Neutrophil (primary cell): Measurements from ENCODE around the gene ZNF664.

Experiments
- H3K27ac ChIP-seq: fragments of 200-600 bp; sonication (generic); 2 replicates; pipeline ENCODE4 v1.5.1; 2016; ENCODE audit warnings: mild to moderate bottlenecking, moderate library complexity
- H3K27me3 ChIP-seq: fragments of 200-600 bp; sonication (generic); 2 replicates; pipeline ENCODE4 v1.6.0; 2016; ENCODE audit warnings: mild to moderate bottlenecking
- H3K36me3 ChIP-seq: fragments of 200-600 bp; sonication (generic); 2 replicates; pipeline ENCODE4 v1.5.1; 2017
- H3K4me1 ChIP-seq, 2 experiments: fragments of 200-600 bp in 1 of 2; sonication (generic) in 1 of 2; 1 replicate in 1 of 2; 2 replicates in 1 of 2; pipeline versions ENCODE4 v1.5.1 to v1.6.1; 2013 to 2016; ENCODE audit warnings: low read depth in 1 of 2, low read length in 1 of 2, mild to moderate bottlenecking in 1 of 2, moderate library complexity in 1 of 2; ENCODE audit not compliant: control insufficient read depth in 1 of 2, insufficient read depth in 1 of 2
- H3K4me3 ChIP-seq, 2 experiments: fragments of 200-600 bp in 1 of 2; sonication (generic) in 1 of 2; 1 replicate in 1 of 2; 2 replicates in 1 of 2; pipeline ENCODE4 v1.5.1; 2013 to 2016; ENCODE audit warnings: low read depth in 1 of 2, low read length in 1 of 2, mild to moderate bottlenecking in 1 of 2, moderate library complexity in 1 of 2
- H3K9me3 ChIP-seq: fragments of 200-600 bp; sonication (generic); 2 replicates; pipeline ENCODE4 v1.5.1; 2016
- CTCF ChIP-seq: fragments of 200-600 bp; sonication (generic); IDR thresholded peaks from 2 replicates; pipeline ENCODE4 v1.5.1; 2016; ENCODE audit warnings: antibody characterized with exemption

ZNF664 gene

GRCh38 chr12:124046456-124046740, 73.4 kb downstream of the ZNF664 start:
- H3K4me3 ChIP-seq, result no peak overlapping the region
- no peaks in the 10 kb centered on the region for H3K27me3 ChIP-seq
- H3K27ac ChIP-seq, result no peak overlapping the region
- H3K36me3 ChIP-seq, result no peaks in the 10 kb centered on the region
- H3K4me1 ChIP-seq, result peaks cover 11 to 29% of the 10 kb centered on the region in 2 experiments
- no peak for TF ChIP-seq CTCF
- no peaks in the 10 kb centered on the region for H3K9me3 ChIP-seq

GRCh38 chr12:124047045-124047566, 74.1 kb downstream of the ZNF664 start:
- H3K4me1 ChIP-seq, result peaks cover 11 to 24% of the 10 kb centered on the region in 2 experiments
- no peak overlapping the region for H3K4me3 ChIP-seq
- H3K36me3 ChIP-seq, result no peaks in the 10 kb centered on the region
- H3K27ac ChIP-seq, result no peak overlapping the region
- H3K9me3 ChIP-seq, result no peaks in the 10 kb centered on the region
- no peaks in the 10 kb centered on the region for H3K27me3 ChIP-seq
- TF ChIP-seq CTCF, result no peak

- H3K4me1 ChIP-seq, result peaks cover 0 to 8% of the 10 kb centered on the region in 2 experiments
- H3K9me3 ChIP-seq, result no peaks in the 10 kb centered on the region
- peaks cover 4% of the 10 kb centered on the region for H3K27me3 ChIP-seq
- H3K36me3 ChIP-seq, result no peaks in the 10 kb centered on the region
- no peak overlapping the region for H3K27ac ChIP-seq
- H3K4me3 ChIP-seq, result no peak overlapping the region
- TF ChIP-seq CTCF, result no peak
These were observed 76.6 kb downstream of the ZNF664 start for GRCh38 chr12:124049451-124050094.

- no peaks in the 10 kb centered on the region for H3K9me3 ChIP-seq
- no peaks in the 10 kb centered on the region for H3K4me1 ChIP-seq
- H3K27ac ChIP-seq, result no peak overlapping the region
- peaks cover 4% of the 10 kb centered on the region for H3K27me3 ChIP-seq
- TF ChIP-seq CTCF, result no peak
- no peaks in the 10 kb centered on the region for H3K36me3 ChIP-seq
- H3K4me3 ChIP-seq, result no peak overlapping the region
These were observed 80.8 kb downstream of the ZNF664 start for GRCh38 chr12:124053851-124054250.

DNA sequence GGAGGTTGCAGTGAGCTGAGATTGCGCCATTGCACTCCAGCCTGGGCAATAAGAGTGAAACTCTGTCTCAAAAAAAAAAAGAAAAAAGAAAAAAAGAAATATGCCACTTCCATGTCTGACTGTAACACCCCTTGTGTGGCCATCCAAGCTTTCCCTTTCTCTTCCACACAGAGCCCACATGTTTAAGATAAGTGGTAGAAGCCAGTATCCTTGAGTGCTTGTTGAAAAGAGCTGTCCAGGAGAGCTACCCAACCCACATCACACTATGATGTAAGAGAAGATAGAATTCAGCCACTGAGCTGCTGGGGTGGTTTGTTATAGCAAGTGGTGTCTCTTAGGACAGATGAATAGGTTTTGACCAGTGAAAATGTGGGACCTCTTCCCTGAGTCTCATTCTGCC, 82.1 kb downstream of the ZNF664 start:
- no peak for TF ChIP-seq CTCF
- Histone ChIP-seq H3K27me3 (peaks cover 4% of the 10 kb centered on the region), H3K27ac (no peak overlapping the region), H3K4me3 (no peak overlapping the region), H3K36me3 (no peaks in the 10 kb centered on the region), H3K4me1 (no peaks in the 10 kb centered on the region), H3K9me3 (no peaks in the 10 kb centered on the region)
